Heart right ventricle (tissue), 16 donors: Measurements from ENCODE around the gene UBC. TPM values are rescaled to one million over a fixed set of nuclear protein-coding genes. Genes with fewer than 3 reads are reported as not detected.
A peak's percentile ranks its signal among the peaks of the same experiment; 100 is the strongest.

Source experiments
- ATAC-seq, 8 donors: fragments of 200-7000 bp; cut with Tn5 transposase; one replicate each; pipeline ENCODE4 v1.9.1; 2020; ENCODE audit warnings: mild to moderate bottlenecking in 8 of 8, moderate library complexity in 8 of 8, moderate number of reproducible peaks in 1 of 8
- DNase-seq, 2 donors: peaks; one replicate each; pipeline ENCODE4 v3.0.0-alpha.2; 2020
- H3K27ac ChIP-seq, 10 donors: fragments of 200-600 bp; sonication (generic) in 2 of 10; one replicate each; pipeline versions ENCODE4 v1.5.0 to v1.8.0; 2020 to 2022; ENCODE audit warnings: mild to moderate bottlenecking in 3 of 10
- H3K27me3 ChIP-seq, 7 donors: fragments of 200-600 bp; one replicate each; pipeline ENCODE4 v1.8.0; 2021 to 2022; ENCODE audit warnings: mild to moderate bottlenecking in 2 of 7
- H3K36me3 ChIP-seq, 9 donors: fragments of 200-600 bp; sonication (generic) in 1 of 9; one replicate each; pipeline versions ENCODE4 v1.5.0 to v1.8.0; 2020 to 2022; ENCODE audit warnings: mild to moderate bottlenecking in 2 of 9
- H3K4me1 ChIP-seq, 9 donors: fragments of 200-600 bp; sonication (generic) in 1 of 9; one replicate each; pipeline versions ENCODE4 v1.5.0 to v1.8.0; 2020 to 2022; ENCODE audit warnings: mild to moderate bottlenecking in 4 of 9
- H3K4me3 ChIP-seq, 10 donors: fragments of 200-600 bp; sonication (generic) in 2 of 10; one replicate each; pipeline versions ENCODE4 v1.5.0 to v1.8.0; 2020 to 2022; ENCODE audit warnings: mild to moderate bottlenecking in 7 of 10, moderate library complexity in 2 of 10
- H3K9me3 ChIP-seq, 11 donors: fragments of 200-600 bp in 10 of 11; sonication (generic) in 2 of 11; one replicate each; pipeline versions ENCODE4 v1.5.0 to v1.8.0; 2013 to 2022; ENCODE audit warnings: mild to moderate bottlenecking in 2 of 11, control low read depth in 1 of 11, moderate library complexity in 1 of 11
- CTCF ChIP-seq, 9 donors: fragments of 200-600 bp; sonication (generic) in 2 of 9; IDR thresholded peaks; one replicate each; pipeline versions ENCODE4 v1.5.0 to v1.8.0; 2021 to 2022; ENCODE audit warnings: antibody characterized with exemption in 9 of 9, mild to moderate bottlenecking in 5 of 9, moderate library complexity in 1 of 9
- WGBS, 2 donors: extraction: QIAGEN DNeasy Blood & Tissue Kit; methylation state at CpG; one replicate each; pipeline ENCODE4 v1.1.7; 2013; ENCODE audit warnings: inconsistent platforms in 1 of 2; 5-methylcytosine and 5-hydroxymethylcytosine counted together
- intact Hi-C, 10 donors: fragments of 100-400 bp; cut with DNase I; formaldehyde crosslinking; loops; one replicate each; pipeline versions ENCODE4 v1.11.1 to v1.14.2; 2022
- polyA plus RNA-seq, 2 donors: library from polyadenylated mRNA; stranded (reverse); fragments of 200-250 nt; gene quantifications; one replicate each; pipeline ENCODE4 v1.2.3, GENCODE V29; 2013
- total RNA-seq, 10 donors: library from RNA; stranded (reverse); fragmentation: NEBNext Ultra II Directional in 3 of 10; extraction: Animal tissue kit (Norgen Biotek cat#: 25700) in 3 of 10; gene quantifications; one replicate each; pipeline versions ENCODE4 v1.2.1 to v1.2.4, GENCODE V29; 2021 to 2023
- donor health status: Arrhythmogenic right ventricular cardiomyopathy.
- donor health status: ischemic (EF 13 %, LVEDD 7.1; RV severe dilation, severe dysfunction).
- donor health status: healthy with polysubstance abuse.
- donor health status: DM: no; HTN: yes; CAD: no.
- donor health status: DM: no; HTN: no; CAD: no.
- donor health status: ischemic (EF 25% LVEDD 6.9; RV normal size, moderate dysfunction).
- donor health status: ischemic (EF 25% LVEDD 5.7; RV mildly dilated, moderate dysfunction).
- donor health status: healthy.
- donor health status: DM: yes; HTN: yes; CAD: no.
- donor health status: Ischemic cardiomyopathy.
- donor health status: ischemic (EF 35%, LVEDD 5.7; RV mildly dilated, moderate dysfunction).
- donor health status: nonischemic (EF 11% LVEDD 7.7; RV severe dilation, severe dysfunction).
- donor health status: DM: yes; HTN: yes; CAD: no.
- donor health status: PGD.
- donor health status: ischemic (EF 29% LVEDD 5.4; RV normal size, mild dysfunction).
- donor health status: nonischemic (EF 23%, LVEDD 6.1; RV moderate dilation, normal function).

Gene UBC
- total and polyA plus RNA-seq, 12 donors, result 1,161 to 1,913 (median 1,447) TPM

GRCh38 chr12:124864326-124864752 is 50.1 kb downstream of the UBC start:
- ATAC-seq, result peak in 3 of 8 donors; percentile 0 to 8 (median 4)
- Histone ChIP-seq H3K27ac (peak overlapping the region in 7 of 10 donors; percentile 9 to 84 (median 59)), H3K4me3 (peak overlapping the region in 9 of 10 donors; percentile 62 to 90 (median 86)), H3K36me3 (peaks cover 0 to 5% (median 0%) of the 10 kb centered on the region in 9 donors), H3K4me1 (peaks cover 3 to 46% (median 29%) of the 10 kb centered on the region in 9 donors), H3K27me3 (no peaks in the 10 kb centered on the region), H3K9me3 (no peaks in the 10 kb centered on the region)
- WGBS, 2 donors, result 90 to 93% methylated on average over 14 of the region's 14 CpGs
- no peak for TF ChIP-seq CTCF (IDR thresholded peaks at IDR 0.05)
- intact Hi-C loops, result loop anchor here in 2 of 10 donors (5.0 kb wide), 1 partner anchor 38 kb away; no protein-coding TSS in a partner anchor
- no peak for DNase-seq

- Histone ChIP-seq H3K27ac (peak within 1 kb of the TSS in 7 of 10 donors; percentile 28 to 84 (median 59)), H3K4me1 (peaks cover 3 to 42% (median 29%) of the 10 kb centered on the region in 9 donors), H3K36me3 (peaks cover 0 to 5% (median 0%) of the 10 kb centered on the region in 9 donors), H3K9me3 (no peaks in the 10 kb centered on the region), H3K27me3 (no peaks in the 10 kb centered on the region), H3K4me3 (peak within 1 kb of the TSS; percentile 62 to 90 (median 86))
- intact Hi-C loops, result loop anchor here in 2 of 10 donors (5.0 kb wide), 1 partner anchor 39 kb away; no protein-coding TSS in a partner anchor
- TF ChIP-seq CTCF (IDR thresholded peaks at IDR 0.05), result peak in 1 of 9 donors; percentile 14
- 0 to 1% methylated on average over 76 to 89 of the region's 89 CpGs for WGBS, 2 donors
- peak; percentile 80 to 85 for DNase-seq
- peak; percentile 87 to 95 (median 92) for ATAC-seq
Observed at GRCh38 chr12:124863416-124864325, 50.8 kb downstream of the UBC start, which contains the start of gene SCARB1. Gene SCARB1 (minus strand): TSS chr12:124863864. CDS start chr12:124863720, 144 bp downstream.

GRCh38 chr12:124862768-124863415 is 51.6 kb downstream of the UBC start:
- DNase-seq, result no peak
- peaks cover 0 to 5% (median 0%) of the 10 kb centered on the region in 9 donors for H3K36me3 ChIP-seq
- intact Hi-C loops, result loop anchor here in 2 of 10 donors (5.0 kb wide), 1 partner anchor 39 kb away; no protein-coding TSS in a partner anchor
- WGBS, 2 donors, result 23 to 24% methylated on average over 22 of the region's 22 CpGs
- peak in 6 of 8 donors; percentile 4 to 15 (median 8) for ATAC-seq
- no peaks in the 10 kb centered on the region for H3K9me3 ChIP-seq
- H3K27me3 ChIP-seq, result no peaks in the 10 kb centered on the region
- H3K4me3 ChIP-seq, result peak overlapping the region; percentile 62 to 90 (median 86)
- peak overlapping the region in 6 of 10 donors; percentile 28 to 84 (median 69) for H3K27ac ChIP-seq
- TF ChIP-seq CTCF (IDR thresholded peaks at IDR 0.05), result no peak
- peaks cover 3 to 39% (median 29%) of the 10 kb centered on the region in 9 donors for H3K4me1 ChIP-seq
